Upper lobe of right lung (tissue), 1 donor: Measurements from ENCODE around the gene SMARCD3. TPM values are rescaled to one million over a fixed set of nuclear protein-coding genes. Genes with fewer than 3 reads are reported as not detected.
A peak's percentile ranks its signal among the peaks of the same experiment; 100 is the strongest.

Experiments
- ATAC-seq: fragments of 200-7000 bp; cut with Tn5 transposase; one replicate; pipeline ENCODE4 v1.9.1; 2020; ENCODE audit warnings: mild to moderate bottlenecking, moderate library complexity
- DNase-seq: peaks from one replicate; pipeline ENCODE4 v3.0.0-alpha.2; 2020
- H3K27ac ChIP-seq: fragments of 200-600 bp; one replicate; pipeline ENCODE4 v1.8.0; 2022
- H3K27me3 ChIP-seq: fragments of 200-600 bp; one replicate; pipeline ENCODE4 v1.8.0; 2022; ENCODE audit warnings: mild to moderate bottlenecking
- H3K36me3 ChIP-seq: fragments of 200-600 bp; one replicate; pipeline ENCODE4 v1.8.0; 2022
- H3K4me1 ChIP-seq: fragments of 200-600 bp; one replicate; pipeline ENCODE4 v1.8.0; 2022
- H3K4me3 ChIP-seq: fragments of 200-600 bp; one replicate; pipeline ENCODE4 v1.8.0; 2022; ENCODE audit warnings: mild to moderate bottlenecking
- H3K9me3 ChIP-seq: fragments of 200-600 bp; one replicate; pipeline ENCODE4 v1.8.0; 2022
- intact Hi-C: fragments of 100-400 bp; cut with DNase I; formaldehyde crosslinking; loops from one replicate; pipeline ENCODE4 v1.11.0; 2022
- total RNA-seq: library from RNA; stranded (reverse); fragmentation: NEBNext Ultra II Directional; extraction: Animal tissue kit (Norgen Biotek cat#: 25700); gene quantifications from one replicate; pipeline ENCODE4 v1.2.1, GENCODE V29; 2021
- TF ChIP-seq, protein P1 (sequence below): fragments of 200-600 bp; IDR thresholded peaks from one replicate; pipeline ENCODE4 v1.8.0; 2022; ENCODE audit warnings: antibody characterized with exemption
- donor health status: DM: no; HTN: yes; CAD: no; lungs with severe emphysema.

The SMARCD3 gene
- total RNA-seq, 1 donor from 2014 or later = 61.5 TPM

DNA sequence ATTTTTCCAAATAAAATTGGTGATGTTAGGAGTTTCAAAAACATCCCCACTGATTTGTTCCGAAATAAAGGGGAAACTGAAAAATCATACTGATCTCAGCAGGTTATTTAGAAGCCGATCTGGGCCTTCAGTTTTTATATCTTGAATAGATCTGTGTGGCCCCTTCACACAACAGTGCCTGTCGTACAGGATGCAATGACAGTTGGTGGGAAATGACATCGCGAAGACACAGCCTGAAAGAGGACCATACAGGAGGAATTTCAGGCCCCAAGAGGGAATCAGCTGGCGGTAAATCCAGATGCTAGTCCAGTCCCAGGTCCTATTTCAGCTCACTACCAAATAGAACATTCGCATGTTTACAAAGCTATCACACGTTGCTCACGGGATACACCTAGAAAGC is 41.2 kb downstream of the SMARCD3 start:
- Histone ChIP-seq H3K36me3 (no peaks in the 10 kb centered on the region), H3K9me3 (no peaks in the 10 kb centered on the region), H3K4me3 (no peak overlapping the region), H3K4me1 (no peaks in the 10 kb centered on the region), H3K27ac (no peak overlapping the region), H3K27me3 (peaks cover 11% of the 10 kb centered on the region)
- TF ChIP-seq, protein P1, sequence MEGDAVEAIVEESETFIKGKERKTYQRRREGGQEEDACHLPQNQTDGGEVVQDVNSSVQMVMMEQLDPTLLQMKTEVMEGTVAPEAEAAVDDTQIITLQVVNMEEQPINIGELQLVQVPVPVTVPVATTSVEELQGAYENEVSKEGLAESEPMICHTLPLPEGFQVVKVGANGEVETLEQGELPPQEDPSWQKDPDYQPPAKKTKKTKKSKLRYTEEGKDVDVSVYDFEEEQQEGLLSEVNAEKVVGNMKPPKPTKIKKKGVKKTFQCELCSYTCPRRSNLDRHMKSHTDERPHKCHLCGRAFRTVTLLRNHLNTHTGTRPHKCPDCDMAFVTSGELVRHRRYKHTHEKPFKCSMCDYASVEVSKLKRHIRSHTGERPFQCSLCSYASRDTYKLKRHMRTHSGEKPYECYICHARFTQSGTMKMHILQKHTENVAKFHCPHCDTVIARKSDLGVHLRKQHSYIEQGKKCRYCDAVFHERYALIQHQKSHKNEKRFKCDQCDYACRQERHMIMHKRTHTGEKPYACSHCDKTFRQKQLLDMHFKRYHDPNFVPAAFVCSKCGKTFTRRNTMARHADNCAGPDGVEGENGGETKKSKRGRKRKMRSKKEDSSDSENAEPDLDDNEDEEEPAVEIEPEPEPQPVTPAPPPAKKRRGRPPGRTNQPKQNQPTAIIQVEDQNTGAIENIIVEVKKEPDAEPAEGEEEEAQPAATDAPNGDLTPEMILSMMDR = no peak
- no peak for ATAC-seq
- intact Hi-C loops = no loop called here
- no peak for DNase-seq

DNA sequence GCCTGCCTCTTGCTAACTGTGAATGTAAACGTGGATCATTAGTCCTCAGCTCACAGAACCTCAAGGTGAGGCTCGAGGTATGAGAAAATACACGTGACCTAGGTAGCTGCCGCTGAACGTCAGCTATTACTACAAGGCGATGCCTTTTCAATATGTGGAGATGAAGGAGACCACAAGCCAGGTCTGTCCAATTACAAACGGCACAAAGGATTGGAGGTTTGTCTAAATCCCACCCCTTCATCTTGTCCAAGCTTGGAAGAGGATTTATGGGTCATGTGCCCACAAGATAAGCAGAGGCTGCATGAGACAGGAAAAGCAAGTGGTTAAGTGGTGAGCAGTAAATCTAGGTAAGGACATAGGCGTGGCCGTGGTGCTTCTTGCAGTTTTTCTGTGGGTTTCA is 41.6 kb downstream of the SMARCD3 start:
- Histone ChIP-seq H3K4me3 (no peak overlapping the region), H3K9me3 (no peaks in the 10 kb centered on the region), H3K36me3 (no peaks in the 10 kb centered on the region), H3K27ac (no peak overlapping the region), H3K27me3 (peaks cover 11% of the 10 kb centered on the region), H3K4me1 (no peaks in the 10 kb centered on the region)
- intact Hi-C loops = no loop called here
- DNase-seq (no peak), ATAC-seq (no peak)
- TF ChIP-seq, protein P1 = no peak

DNA sequence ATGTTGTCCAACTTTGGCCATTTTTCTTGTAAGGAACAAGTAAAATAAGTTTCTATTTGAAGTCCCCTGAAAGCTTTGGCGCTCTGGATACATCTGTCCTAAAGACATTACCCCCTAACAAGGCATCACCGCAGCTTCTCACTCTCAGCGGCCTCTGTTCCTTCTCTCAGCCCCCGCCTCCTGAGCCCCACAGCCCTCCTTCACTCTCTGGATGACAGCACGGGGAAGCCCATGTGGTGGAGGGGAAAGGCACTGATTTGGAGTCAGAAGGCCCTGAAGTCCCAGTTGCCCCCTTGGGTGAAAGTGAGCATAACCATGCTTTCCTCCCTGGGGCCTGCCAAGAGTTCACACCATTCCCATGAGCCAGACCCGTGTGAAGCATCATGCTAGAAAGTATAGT is 42.8 kb downstream of the SMARCD3 start:
- TF ChIP-seq, protein P1 = no peak
- Histone ChIP-seq H3K4me1 (no peaks in the 10 kb centered on the region), H3K27ac (no peak overlapping the region), H3K4me3 (no peak overlapping the region), H3K27me3 (peaks cover 11% of the 10 kb centered on the region), H3K36me3 (no peaks in the 10 kb centered on the region), H3K9me3 (no peaks in the 10 kb centered on the region)
- ATAC-seq = no peak
- intact Hi-C loops = no loop called here
- no peak for DNase-seq

DNA sequence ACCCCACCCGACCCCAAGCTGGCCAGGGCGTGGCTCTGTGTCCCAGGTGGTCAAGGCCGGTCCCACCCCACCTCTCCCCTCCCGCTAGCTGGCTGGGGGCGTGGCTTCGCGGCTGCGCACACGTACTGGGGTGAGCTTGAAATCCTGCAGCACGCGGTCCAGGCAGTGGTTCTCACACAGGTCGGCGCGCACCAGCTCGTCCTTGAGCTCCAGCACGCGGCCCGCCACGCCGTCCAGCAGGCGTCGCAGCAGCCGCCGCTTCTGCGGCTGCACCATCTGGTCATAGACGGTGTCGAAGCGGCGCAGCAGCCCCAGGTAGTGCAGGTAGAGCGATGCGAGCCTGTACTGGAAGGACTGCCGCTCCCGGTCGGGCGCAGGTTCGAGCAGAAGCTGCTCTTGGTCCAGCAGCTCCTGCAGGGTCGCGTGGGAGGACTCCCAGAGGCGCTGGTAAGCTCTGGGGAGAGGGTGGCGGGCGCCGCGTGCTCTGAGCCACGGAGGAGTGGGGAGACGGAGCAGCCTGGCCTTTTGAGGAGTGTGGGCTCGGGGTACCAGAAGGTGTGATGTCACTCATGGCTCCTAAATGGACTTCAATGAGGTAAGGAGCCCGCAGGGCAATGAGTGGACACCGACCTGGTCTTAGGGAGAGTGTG is 44.0 kb downstream of the SMARCD3 start:
- intact Hi-C loops = no loop called here

DNA sequence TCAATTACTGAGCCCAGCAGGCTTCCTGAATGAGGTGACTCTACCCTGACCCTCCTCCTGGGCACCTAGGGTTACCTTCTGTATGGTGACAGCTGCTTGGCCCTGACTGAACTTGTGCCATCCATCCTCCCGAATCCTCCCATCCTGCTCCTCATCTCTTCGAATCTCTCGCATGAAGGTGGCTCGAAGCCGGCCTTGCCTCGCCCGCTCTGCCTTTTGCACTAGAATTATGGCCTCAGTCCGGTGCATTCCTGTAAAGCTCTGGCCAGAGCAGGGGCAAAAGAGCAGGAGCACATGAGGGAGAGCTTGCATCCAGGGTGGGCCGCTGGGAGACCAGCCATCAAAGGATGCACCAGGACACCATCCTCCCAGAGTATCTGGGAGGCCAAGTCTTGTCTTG is 45.7 kb downstream of the SMARCD3 start:
- no peaks in the 10 kb centered on the region for H3K4me1 ChIP-seq
- H3K4me3 ChIP-seq = no peak overlapping the region
- TF ChIP-seq, protein P1 = no peak
- H3K9me3 ChIP-seq = no peaks in the 10 kb centered on the region
- no peak for DNase-seq
- ATAC-seq = no peak
- intact Hi-C loops = no loop called here
- no peak overlapping the region for H3K27ac ChIP-seq
- H3K36me3 ChIP-seq = no peaks in the 10 kb centered on the region
- peaks cover 11% of the 10 kb centered on the region for H3K27me3 ChIP-seq

More for the DNA sequence above, 44.0 kb downstream of the SMARCD3 start:
- H3K36me3 ChIP-seq = no peaks in the 10 kb centered on the region
- H3K27me3 ChIP-seq = peaks cover 11% of the 10 kb centered on the region
- DNase-seq = no peak
- no peak overlapping the region for H3K27ac ChIP-seq
- ATAC-seq = peak; percentile 14
- no peaks in the 10 kb centered on the region for H3K9me3 ChIP-seq
- no peak overlapping the region for H3K4me3 ChIP-seq
- TF ChIP-seq, protein P1 = no peak
- H3K4me1 ChIP-seq = no peaks in the 10 kb centered on the region

DNA sequence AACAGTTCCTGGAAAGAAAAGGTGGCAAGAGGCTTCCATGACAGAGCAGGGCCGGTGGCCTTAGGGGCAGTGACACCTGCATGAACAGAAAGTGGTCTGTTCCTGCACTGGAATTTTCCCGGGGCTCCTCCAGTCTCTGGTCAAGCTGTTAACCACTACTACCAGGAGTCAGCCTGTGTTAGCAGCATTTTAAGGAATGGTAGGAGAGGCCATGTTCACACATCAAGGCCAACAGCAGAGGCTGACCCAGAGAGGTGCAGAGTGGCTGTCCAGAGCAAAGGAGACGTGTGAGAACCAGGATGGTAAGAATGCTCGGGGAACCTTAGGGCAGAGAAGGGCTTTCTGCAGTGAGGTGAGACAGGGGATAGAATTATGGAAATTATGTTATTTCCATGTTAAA is 46.7 kb downstream of the SMARCD3 start:
- Histone ChIP-seq H3K4me1 (no peaks in the 10 kb centered on the region), H3K36me3 (no peaks in the 10 kb centered on the region), H3K4me3 (no peak overlapping the region), H3K9me3 (no peaks in the 10 kb centered on the region), H3K27ac (no peak overlapping the region), H3K27me3 (peaks cover 11% of the 10 kb centered on the region)
- no peak for ATAC-seq
- intact Hi-C loops = no loop called here
- TF ChIP-seq, protein P1 = no peak
- DNase-seq = no peak
